GM21390 (cell line): ENCODE data around the gene SIGLECL1.
"Not testable (repeated sequence)": the region's sequence is repeated elsewhere in the genome, so short reads cannot be mapped to it uniquely, and the experiment has no call there.

Experiments
- ATAC-seq: cut with Tn5 transposase; IDR thresholded peaks from one replicate; pipeline ENCODE4 v1.9.1; 2021; ENCODE audit not compliant: unreplicated experiment

Gene SIGLECL1

GRCh38 chr19:51250786-51251467 is at the start of gene SIGLECL1:
SIGLECL1 (plus strand) TSS chr19:51251080; CDS start chr19:51264073, 12,993 bp downstream.
- no peak for ATAC-seq

GRCh38 chr19:51201712-51202111 is 49.2 kb upstream of the SIGLECL1 start:
- no peak for ATAC-seq

- ATAC-seq: no peak
These were observed 47.0 kb upstream of the SIGLECL1 start for GRCh38 chr19:51203916-51204315.

GRCh38 chr19:51204321-51204720 is 46.6 kb upstream of the SIGLECL1 start:
- ATAC-seq: no peak

GRCh38 chr19:51207747-51208146 is 43.1 kb upstream of the SIGLECL1 start:
- no peak for ATAC-seq

GRCh38 chr19:51210191-51210784 is 40.6 kb upstream of the SIGLECL1 start:
- ATAC-seq: no peak

GRCh38 chr19:51210874-51211361 is 40.0 kb upstream of the SIGLECL1 start:
- not testable (repeated sequence) for ATAC-seq

GRCh38 chr19:51211833-51212232 is 39.0 kb upstream of the SIGLECL1 start:
- no peak for ATAC-seq

GRCh38 chr19:51219307-51219706 is 31.6 kb upstream of the SIGLECL1 start:
- no peak for ATAC-seq

- no peak for ATAC-seq
These were observed 30.9 kb upstream of the SIGLECL1 start for GRCh38 chr19:51219971-51220370.

GRCh38 chr19:51220996-51221395 is 29.9 kb upstream of the SIGLECL1 start:
- ATAC-seq: no peak

GRCh38 chr19:51224163-51224641 is 26.7 kb upstream of the SIGLECL1 start:
- ATAC-seq: no peak

GRCh38 chr19:51224898-51225393 is 25.9 kb upstream of the SIGLECL1 start, which contains the start of gene CD33:
CD33 (plus strand) TSS chr19:51225080; CDS start chr19:51225119, 39 bp downstream.
- not testable (repeated sequence) for ATAC-seq

- ATAC-seq: no peak
These were observed 24.8 kb upstream of the SIGLECL1 start for GRCh38 chr19:51226067-51226466.

- no peak for ATAC-seq
These were observed 23.6 kb upstream of the SIGLECL1 start for GRCh38 chr19:51227326-51227725.

- ATAC-seq: no peak
These were observed 22.9 kb upstream of the SIGLECL1 start for GRCh38 chr19:51227966-51228365.

GRCh38 chr19:51240866-51241265 is 10.0 kb upstream of the SIGLECL1 start:
- no peak for ATAC-seq

GRCh38 chr19:51242881-51243630 is 7.8 kb upstream of the SIGLECL1 start:
- ATAC-seq: no peak

GRCh38 chr19:51246164-51246552 is 4.7 kb upstream of the SIGLECL1 start:
- no peak for ATAC-seq

- ATAC-seq: no peak
These were observed 2.8 kb upstream of the SIGLECL1 start for GRCh38 chr19:51247972-51248590.

GRCh38 chr19:51251468-51251820 is 564 bp downstream of the SIGLECL1 start:
- no peak for ATAC-seq
